SK-N-SH treated with all-trans-retinoic acid at 6 μM for 48 hours (cell line): ENCODE results near the gene MARS1.
"Not testable (repeated sequence)": the region's sequence is repeated elsewhere in the genome, so short reads cannot be mapped to it uniquely, and the experiment has no call there.

Experiments
- ATAC-seq: fragments of 200-7000 bp; cut with Tn5 transposase; 3 replicates; pipeline ENCODE4 v1.9.1; 2020; ENCODE audit warnings: mild to moderate bottlenecking, moderate library complexity
- ARNTL ChIP-seq: fragments of 450-650 bp; formaldehyde crosslinking; IDR thresholded peaks from 2 replicates; pipeline ENCODE4 v1.5.0; 2020; ENCODE audit warnings: low read depth, mild to moderate bottlenecking, moderate library complexity, borderline replicate concordance
- BACH2 ChIP-seq: fragments of 250-450 bp; sonication (Bioruptor Pico); IDR thresholded peaks from 2 replicates; pipeline ENCODE4 v1.9.0; 2021; ENCODE audit warnings: mild to moderate bottlenecking, borderline replicate concordance
- CSDC2 ChIP-seq: fragments of 250-450 bp; sonication (Bioruptor Pico); IDR thresholded peaks from 2 replicates; pipeline ENCODE4 v1.5.0; 2020; ENCODE audit warnings: mild to moderate bottlenecking, moderate library complexity
- ESRRG ChIP-seq: fragments of 250-450 bp; sonication (Bioruptor Pico); IDR thresholded peaks from 2 replicates; pipeline ENCODE4 v1.6.1; 2021; ENCODE audit warnings: mild to moderate bottlenecking
- ISL1 ChIP-seq: fragments of 250-450 bp; sonication (Bioruptor Pico); IDR thresholded peaks from 2 replicates; pipeline ENCODE4 v2.1.2; 2022; ENCODE audit warnings: mild to moderate bottlenecking, moderate library complexity
- OSR1 ChIP-seq: fragments of 250-450 bp; sonication (Bioruptor Pico); IDR thresholded peaks from 2 replicates; pipeline ENCODE4 v1.8.0; 2022; ENCODE audit warnings: moderate library complexity, mild to moderate bottlenecking, inconsistent platforms
- PPARA ChIP-seq: fragments of 250-450 bp; sonication (Bioruptor Pico); IDR thresholded peaks from 2 replicates; pipeline ENCODE4 v1.5.0; 2020; ENCODE audit warnings: mild to moderate bottlenecking, borderline replicate concordance
- RARB ChIP-seq: fragments of 250-450 bp; sonication (Bioruptor Pico); IDR thresholded peaks from 2 replicates; pipeline ENCODE4 v1.8.0; 2021; ENCODE audit warnings: mild to moderate bottlenecking, moderate library complexity
- SNAI2 ChIP-seq: fragments of 250-450 bp; sonication (Bioruptor Pico); IDR thresholded peaks from 2 replicates; pipeline ENCODE4 v1.5.0; 2020; ENCODE audit warnings: mild to moderate bottlenecking, moderate library complexity
- TCF4 ChIP-seq: fragments of 250-450 bp; sonication (Bioruptor Pico); IDR thresholded peaks from 2 replicates; pipeline ENCODE4 v1.8.0; 2021; ENCODE audit warnings: mild to moderate bottlenecking, moderate library complexity, borderline replicate concordance
- TOX ChIP-seq: fragments of 250-450 bp; sonication (Bioruptor Pico); IDR thresholded peaks from 2 replicates; pipeline ENCODE4 v1.8.0; 2021; ENCODE audit warnings: mild to moderate bottlenecking, moderate library complexity, borderline replicate concordance
- ZC3H10 ChIP-seq: fragments of 250-450 bp; sonication (Bioruptor Pico); IDR thresholded peaks from 2 replicates; pipeline ENCODE4 v1.5.1; 2021; ENCODE audit warnings: mild to moderate bottlenecking, moderate library complexity
- ZFP3 ChIP-seq: fragments of 250-450 bp; sonication (Bioruptor Pico); IDR thresholded peaks from 2 replicates; pipeline ENCODE4 v1.5.0; 2020; ENCODE audit warnings: mild to moderate bottlenecking, moderate library complexity
- ZFP30 ChIP-seq: fragments of 450-650 bp; formaldehyde crosslinking; IDR thresholded peaks from 2 replicates; pipeline ENCODE4 v1.5.0; 2022; ENCODE audit warnings: mild to moderate bottlenecking, moderate library complexity
- ZNF565 ChIP-seq: fragments of 450-650 bp; formaldehyde crosslinking; conservative IDR thresholded peaks from 2 replicates; pipeline ENCODE4 v1.5.0; 2020; ENCODE audit warnings: low read depth, mild to moderate bottlenecking, moderate library complexity
- ZNF8 ChIP-seq: fragments of 450-650 bp; formaldehyde crosslinking; IDR thresholded peaks from 2 replicates; pipeline ENCODE4 v1.5.0; 2020; ENCODE audit warnings: mild to moderate bottlenecking, moderate library complexity
- TF ChIP-seq, protein P1 (sequence below): fragments of 250-450 bp; sonication (Bioruptor Pico); IDR thresholded peaks from 2 replicates; pipeline ENCODE4 v1.5.0; 2020; ENCODE audit warnings: mild to moderate bottlenecking, moderate library complexity
- TF ChIP-seq, protein P2 (sequence below): fragments of 250-450 bp; sonication (Bioruptor Pico); IDR thresholded peaks from 2 replicates; pipeline ENCODE4 v1.5.1; 2021; ENCODE audit warnings: mild to moderate bottlenecking, moderate library complexity
- TF ChIP-seq, protein P3 (sequence below): fragments of 250-450 bp; sonication (Bioruptor Pico); IDR thresholded peaks from 2 replicates; pipeline ENCODE4 v1.5.1; 2020; ENCODE audit warnings: low read depth, mild to moderate bottlenecking, moderate library complexity
- TF ChIP-seq, protein P4 (sequence below): fragments of 250-450 bp; sonication (Bioruptor Pico); IDR thresholded peaks from 2 replicates; pipeline ENCODE4 v1.8.0; 2021; ENCODE audit warnings: low read depth, mild to moderate bottlenecking, moderate library complexity, borderline replicate concordance
- TF ChIP-seq, protein P5 (sequence below): fragments of 250-450 bp; sonication (Bioruptor Pico); IDR thresholded peaks from 2 replicates; pipeline ENCODE4 v1.8.0; 2020; ENCODE audit warnings: mild to moderate bottlenecking, moderate library complexity, borderline replicate concordance

The MARS1 gene

DNA sequence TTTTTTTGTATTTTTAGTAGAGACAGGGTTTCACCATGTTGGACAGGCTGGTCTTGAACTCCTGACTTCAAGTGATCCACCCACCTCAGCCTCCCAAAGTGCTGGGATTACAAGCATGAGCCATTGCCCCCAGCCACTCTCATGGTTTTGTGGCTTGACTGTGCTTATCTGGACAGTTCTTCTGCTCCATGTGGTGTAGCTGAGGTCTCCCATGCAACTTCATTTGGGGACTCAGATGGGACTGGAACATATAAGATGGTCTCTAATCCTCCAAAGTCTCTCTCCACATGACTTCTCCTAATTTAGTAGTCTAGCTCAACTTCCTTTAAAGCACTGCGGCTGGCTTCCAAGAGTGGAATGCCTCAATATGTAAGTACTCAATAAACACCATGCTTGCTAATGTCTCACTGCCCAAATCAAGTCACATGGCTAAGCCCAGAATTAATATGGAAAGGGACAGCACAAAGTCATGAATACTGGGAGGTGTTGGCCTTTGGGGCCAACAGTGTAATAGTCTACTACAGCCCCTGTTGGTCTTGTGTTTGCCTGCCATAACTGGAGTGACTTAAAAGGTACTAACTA, 45.9 kb upstream of the MARS1 start:
- TF ChIP-seq ZFP3 (CRISPR knock-in tag) (no peak), TOX (CRISPR knock-in tag) (no peak), SNAI2 (CRISPR knock-in tag) (no peak), ARNTL (no peak), OSR1 (CRISPR knock-in tag) (no peak), ZFP30 (CRISPR knock-in tag) (no peak), TCF4 (CRISPR knock-in tag) (no peak), BACH2 (CRISPR knock-in tag) (no peak), ISL1 (CRISPR knock-in tag) (no peak), ZNF565 (no peak), RARB (CRISPR knock-in tag) (no peak), ZNF8 (CRISPR knock-in tag) (no peak)
- TF ChIP-seq, protein P1, sequence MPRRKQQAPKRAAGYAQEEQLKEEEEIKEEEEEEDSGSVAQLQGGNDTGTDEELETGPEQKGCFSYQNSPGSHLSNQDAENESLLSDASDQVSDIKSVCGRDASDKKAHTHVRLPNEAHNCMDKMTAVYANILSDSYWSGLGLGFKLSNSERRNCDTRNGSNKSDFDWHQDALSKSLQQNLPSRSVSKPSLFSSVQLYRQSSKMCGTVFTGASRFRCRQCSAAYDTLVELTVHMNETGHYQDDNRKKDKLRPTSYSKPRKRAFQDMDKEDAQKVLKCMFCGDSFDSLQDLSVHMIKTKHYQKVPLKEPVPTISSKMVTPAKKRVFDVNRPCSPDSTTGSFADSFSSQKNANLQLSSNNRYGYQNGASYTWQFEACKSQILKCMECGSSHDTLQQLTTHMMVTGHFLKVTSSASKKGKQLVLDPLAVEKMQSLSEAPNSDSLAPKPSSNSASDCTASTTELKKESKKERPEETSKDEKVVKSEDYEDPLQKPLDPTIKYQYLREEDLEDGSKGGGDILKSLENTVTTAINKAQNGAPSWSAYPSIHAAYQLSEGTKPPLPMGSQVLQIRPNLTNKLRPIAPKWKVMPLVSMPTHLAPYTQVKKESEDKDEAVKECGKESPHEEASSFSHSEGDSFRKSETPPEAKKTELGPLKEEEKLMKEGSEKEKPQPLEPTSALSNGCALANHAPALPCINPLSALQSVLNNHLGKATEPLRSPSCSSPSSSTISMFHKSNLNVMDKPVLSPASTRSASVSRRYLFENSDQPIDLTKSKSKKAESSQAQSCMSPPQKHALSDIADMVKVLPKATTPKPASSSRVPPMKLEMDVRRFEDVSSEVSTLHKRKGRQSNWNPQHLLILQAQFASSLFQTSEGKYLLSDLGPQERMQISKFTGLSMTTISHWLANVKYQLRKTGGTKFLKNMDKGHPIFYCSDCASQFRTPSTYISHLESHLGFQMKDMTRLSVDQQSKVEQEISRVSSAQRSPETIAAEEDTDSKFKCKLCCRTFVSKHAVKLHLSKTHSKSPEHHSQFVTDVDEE (CRISPR knock-in tag): no peak
- TF ChIP-seq, protein P2, sequence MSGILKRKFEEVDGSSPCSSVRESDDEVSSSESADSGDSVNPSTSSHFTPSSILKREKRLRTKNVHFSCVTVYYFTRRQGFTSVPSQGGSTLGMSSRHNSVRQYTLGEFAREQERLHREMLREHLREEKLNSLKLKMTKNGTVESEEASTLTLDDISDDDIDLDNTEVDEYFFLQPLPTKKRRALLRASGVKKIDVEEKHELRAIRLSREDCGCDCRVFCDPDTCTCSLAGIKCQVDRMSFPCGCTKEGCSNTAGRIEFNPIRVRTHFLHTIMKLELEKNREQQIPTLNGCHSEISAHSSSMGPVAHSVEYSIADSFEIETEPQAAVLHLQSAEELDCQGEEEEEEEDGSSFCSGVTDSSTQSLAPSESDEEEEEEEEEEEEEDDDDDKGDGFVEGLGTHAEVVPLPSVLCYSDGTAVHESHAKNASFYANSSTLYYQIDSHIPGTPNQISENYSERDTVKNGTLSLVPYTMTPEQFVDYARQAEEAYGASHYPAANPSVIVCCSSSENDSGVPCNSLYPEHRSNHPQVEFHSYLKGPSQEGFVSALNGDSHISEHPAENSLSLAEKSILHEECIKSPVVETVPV: no peak
- ATAC-seq: no peak

DNA sequence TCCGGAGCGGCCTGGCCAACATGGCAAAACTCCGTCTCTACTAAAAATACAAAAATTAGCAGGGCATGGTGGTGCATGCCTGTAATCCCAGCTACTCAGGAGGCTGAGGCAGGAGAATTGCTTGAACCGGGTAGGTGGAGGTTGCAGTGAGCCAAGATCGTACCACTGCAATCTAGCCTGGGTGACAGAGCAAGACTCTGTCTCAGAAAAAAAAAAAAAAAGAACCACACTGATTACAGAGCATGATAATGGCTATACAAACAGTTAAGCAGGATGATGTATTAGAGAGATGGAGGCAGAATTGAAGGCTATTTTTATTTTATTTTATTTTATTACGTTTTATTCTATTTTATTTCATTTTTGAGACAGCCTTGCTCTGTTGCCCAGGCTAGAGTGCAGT, 43.5 kb upstream of the MARS1 start:
- ATAC-seq: not testable (repeated sequence)

DNA sequence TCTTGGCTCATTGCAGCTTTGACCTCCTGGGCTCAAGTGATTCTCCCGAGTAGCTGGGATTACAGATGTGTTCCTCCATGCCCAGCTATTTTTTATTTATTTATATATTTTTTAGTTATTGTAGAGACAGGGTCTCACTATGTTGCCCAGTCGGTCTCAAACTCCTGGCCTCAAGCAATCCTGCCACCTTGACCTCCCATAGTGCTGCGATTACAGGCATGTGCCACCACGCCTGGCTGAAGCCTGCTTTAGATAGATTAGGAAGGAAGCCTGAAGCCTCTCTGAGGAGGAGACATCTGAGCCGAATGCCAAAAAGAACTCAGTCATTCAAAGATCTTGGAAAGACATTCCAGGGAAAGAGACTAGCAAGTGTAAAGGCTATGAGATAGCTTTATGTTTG, 43.1 kb upstream of the MARS1 start:
- no peak for ATAC-seq
- no peak for TF ChIP-seq PPARA (CRISPR knock-in tag)
- TF ChIP-seq ZNF8 (CRISPR knock-in tag): no peak
- TF ChIP-seq ESRRG (CRISPR knock-in tag): no peak
- no peak for TF ChIP-seq TCF4 (CRISPR knock-in tag)
- TF ChIP-seq ARNTL: no peak
- no peak for TF ChIP-seq BACH2 (CRISPR knock-in tag)
- TF ChIP-seq, protein P2: no peak
- no peak for TF ChIP-seq OSR1 (CRISPR knock-in tag)
- TF ChIP-seq ZFP3 (CRISPR knock-in tag): no peak
- TF ChIP-seq SNAI2 (CRISPR knock-in tag): no peak
- TF ChIP-seq, protein P3, sequence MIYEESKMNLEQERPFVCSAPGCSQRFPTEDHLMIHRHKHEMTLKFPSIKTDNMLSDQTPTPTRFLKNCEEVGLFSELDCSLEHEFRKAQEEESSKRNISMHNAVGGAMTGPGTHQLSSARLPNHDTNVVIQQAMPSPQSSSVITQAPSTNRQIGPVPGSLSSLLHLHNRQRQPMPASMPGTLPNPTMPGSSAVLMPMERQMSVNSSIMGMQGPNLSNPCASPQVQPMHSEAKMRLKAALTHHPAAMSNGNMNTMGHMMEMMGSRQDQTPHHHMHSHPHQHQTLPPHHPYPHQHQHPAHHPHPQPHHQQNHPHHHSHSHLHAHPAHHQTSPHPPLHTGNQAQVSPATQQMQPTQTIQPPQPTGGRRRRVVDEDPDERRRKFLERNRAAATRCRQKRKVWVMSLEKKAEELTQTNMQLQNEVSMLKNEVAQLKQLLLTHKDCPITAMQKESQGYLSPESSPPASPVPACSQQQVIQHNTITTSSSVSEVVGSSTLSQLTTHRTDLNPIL: no peak
- TF ChIP-seq RARB (CRISPR knock-in tag): no peak
- TF ChIP-seq, protein P4, sequence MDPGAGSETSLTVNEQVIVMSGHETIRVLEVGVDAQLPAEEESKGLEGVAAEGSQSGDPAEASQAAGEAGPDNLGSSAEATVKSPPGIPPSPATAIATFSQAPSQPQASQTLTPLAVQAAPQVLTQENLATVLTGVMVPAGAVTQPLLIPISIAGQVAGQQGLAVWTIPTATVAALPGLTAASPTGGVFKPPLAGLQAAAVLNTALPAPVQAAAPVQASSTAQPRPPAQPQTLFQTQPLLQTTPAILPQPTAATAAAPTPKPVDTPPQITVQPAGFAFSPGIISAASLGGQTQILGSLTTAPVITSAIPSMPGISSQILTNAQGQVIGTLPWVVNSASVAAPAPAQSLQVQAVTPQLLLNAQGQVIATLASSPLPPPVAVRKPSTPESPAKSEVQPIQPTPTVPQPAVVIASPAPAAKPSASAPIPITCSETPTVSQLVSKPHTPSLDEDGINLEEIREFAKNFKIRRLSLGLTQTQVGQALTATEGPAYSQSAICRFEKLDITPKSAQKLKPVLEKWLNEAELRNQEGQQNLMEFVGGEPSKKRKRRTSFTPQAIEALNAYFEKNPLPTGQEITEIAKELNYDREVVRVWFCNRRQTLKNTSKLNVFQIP (CRISPR knock-in tag): no peak
- no peak for TF ChIP-seq TOX (CRISPR knock-in tag)
- no peak for TF ChIP-seq ZNF565
- TF ChIP-seq, protein P5, sequence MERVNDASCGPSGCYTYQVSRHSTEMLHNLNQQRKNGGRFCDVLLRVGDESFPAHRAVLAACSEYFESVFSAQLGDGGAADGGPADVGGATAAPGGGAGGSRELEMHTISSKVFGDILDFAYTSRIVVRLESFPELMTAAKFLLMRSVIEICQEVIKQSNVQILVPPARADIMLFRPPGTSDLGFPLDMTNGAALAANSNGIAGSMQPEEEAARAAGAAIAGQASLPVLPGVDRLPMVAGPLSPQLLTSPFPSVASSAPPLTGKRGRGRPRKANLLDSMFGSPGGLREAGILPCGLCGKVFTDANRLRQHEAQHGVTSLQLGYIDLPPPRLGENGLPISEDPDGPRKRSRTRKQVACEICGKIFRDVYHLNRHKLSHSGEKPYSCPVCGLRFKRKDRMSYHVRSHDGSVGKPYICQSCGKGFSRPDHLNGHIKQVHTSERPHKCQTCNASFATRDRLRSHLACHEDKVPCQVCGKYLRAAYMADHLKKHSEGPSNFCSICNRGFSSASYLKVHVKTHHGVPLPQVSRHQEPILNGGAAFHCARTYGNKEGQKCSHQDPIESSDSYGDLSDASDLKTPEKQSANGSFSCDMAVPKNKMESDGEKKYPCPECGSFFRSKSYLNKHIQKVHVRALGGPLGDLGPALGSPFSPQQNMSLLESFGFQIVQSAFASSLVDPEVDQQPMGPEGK (CRISPR knock-in tag): no peak
- no peak for TF ChIP-seq ZC3H10 (CRISPR knock-in tag)
- TF ChIP-seq CSDC2 (CRISPR knock-in tag): no peak
- TF ChIP-seq, protein P1 (CRISPR knock-in tag): no peak
